HG03575 (cell line): ENCODE data around the gene ANKRD28.
"Not testable (repeated sequence)": the region's sequence is repeated elsewhere in the genome, so short reads cannot be mapped to it uniquely, and the experiment has no call there.

Source experiments
- ATAC-seq: cut with Tn5 transposase; IDR thresholded peaks from one replicate; pipeline ENCODE4 v1.9.1; 2021; ENCODE audit not compliant: unreplicated experiment, insufficient number of reproducible peaks, low FRiP score; ENCODE audit errors: extremely low read depth

ANKRD28 gene

DNA sequence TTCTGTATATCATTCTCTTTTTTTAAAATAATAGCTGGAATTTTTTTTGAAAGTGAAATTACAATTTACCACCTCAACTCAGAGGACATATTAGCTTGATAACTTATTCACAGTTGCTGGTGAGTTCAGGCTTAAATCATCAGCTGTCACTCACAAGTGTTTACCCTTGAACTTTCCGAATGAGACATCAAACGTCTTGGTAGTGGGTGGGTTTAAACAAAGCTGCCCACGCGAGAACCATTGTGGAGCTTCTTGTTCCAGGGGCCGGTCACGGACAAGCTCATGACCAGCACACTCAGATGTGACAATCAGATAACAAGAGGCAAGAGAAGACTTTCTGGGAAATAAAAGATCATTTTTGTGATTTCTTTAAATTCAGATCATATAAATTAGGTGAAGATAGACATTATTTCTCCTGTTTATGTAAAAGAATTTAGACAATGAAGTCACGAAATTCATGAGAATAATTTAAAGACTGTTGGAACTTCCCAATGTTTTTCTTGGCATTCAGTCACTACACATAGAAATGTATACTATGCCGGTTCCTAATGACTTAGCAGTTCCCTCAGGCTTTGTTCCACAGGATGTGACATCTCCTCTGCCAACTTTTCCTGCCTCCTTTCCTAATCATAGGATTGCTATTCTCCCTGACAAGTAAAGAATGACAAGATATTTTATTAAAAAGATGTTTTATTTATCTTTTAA, 167.0 kb downstream of the ANKRD28 start:
- ATAC-seq: no peak

DNA sequence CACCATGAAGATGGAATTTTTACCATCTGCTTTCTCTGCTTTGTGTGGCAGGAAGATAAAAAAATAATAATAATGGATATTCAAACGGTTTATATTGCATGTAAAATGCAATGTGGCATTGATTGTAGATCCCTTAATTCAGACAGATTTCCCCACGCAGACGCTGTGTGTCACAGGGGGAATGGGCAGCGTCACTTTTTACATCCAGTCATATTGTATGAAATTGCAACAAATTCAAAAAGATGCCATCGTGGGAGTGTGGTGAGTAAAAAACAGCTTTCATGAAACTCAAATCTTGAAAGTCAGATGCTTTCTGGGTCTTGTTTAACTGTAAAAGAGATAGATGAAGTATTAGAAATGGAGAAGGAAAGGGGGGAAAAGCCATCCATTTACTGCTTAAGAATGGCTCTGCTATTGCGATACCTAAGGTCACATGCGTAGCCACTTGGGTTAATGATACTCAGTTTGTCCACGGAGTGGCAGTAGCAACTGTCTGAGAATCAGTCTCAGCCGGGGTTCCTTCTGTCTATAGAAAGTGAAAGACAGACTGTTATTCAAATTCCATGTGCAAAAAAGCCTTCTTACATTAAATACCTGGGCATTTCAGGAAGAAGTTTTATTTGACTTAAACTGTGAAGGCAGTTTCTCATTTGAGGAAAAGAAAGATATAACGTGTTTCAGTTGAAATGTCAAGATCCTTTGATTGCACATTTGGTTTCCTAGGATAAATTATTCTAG, 167.8 kb downstream of the ANKRD28 start:
- peak; percentile 76 for ATAC-seq

DNA sequence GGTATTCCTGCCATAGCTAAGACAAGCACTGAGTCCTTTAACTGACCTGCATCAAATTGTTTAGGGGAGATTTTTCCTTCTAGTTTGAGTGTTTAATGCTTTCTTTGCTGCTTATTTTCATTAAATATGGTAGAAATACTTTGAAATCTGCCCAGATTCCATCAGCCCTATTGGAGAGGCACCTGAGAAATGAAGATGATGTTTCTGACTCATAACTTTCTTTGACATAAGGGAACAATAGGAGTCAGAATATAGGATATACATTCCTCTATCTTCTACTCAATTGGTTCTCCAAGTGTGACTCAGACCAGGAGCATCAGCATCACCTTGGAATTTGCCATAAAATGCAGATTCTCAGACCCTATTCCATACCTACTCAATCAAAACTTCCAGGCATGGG, 168.8 kb downstream of the ANKRD28 start:
- ATAC-seq: no peak

DNA sequence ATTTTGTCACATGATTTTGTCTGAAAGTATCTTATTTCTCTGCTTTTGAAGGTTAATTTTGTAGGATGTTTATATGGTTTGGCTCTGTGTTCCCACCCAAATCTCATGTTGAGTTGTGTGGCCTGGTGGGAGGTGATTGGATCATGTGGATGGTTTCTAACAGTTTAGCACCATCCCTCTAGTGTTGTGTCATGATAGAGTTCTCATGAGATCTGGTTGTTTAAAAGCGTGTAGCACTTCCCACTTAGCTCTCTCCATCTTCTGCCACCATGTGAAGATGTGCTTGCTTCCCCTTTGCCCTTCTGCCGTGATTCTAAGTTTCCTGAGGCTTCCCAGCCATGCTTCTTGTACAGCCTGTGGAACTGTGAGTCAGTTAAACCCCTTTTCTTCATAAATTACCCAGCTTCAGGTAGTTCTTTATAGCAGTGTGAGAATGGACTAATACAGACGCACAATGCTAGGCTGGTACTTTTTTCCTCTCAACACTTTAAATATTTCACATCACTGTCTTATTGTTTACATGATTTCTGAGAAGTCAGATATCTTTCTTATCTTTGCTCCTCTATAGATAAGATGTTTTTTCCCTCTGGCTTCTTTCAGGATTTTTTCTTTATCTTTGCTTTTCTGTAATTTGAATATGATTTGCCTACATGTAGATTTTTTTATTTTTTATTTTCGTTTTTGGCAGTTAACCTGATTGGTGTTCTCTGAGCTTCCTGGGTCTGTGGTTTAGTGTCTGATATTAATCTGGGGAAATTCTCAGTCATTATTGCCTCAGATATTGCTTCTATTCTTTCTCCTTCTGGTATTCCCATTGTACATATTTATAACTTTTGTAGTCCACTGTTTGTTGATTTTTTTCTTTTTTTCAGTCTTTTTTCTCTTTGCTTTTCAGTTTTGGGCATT, 174.0 kb downstream of the ANKRD28 start:
- ATAC-seq: no peak

DNA sequence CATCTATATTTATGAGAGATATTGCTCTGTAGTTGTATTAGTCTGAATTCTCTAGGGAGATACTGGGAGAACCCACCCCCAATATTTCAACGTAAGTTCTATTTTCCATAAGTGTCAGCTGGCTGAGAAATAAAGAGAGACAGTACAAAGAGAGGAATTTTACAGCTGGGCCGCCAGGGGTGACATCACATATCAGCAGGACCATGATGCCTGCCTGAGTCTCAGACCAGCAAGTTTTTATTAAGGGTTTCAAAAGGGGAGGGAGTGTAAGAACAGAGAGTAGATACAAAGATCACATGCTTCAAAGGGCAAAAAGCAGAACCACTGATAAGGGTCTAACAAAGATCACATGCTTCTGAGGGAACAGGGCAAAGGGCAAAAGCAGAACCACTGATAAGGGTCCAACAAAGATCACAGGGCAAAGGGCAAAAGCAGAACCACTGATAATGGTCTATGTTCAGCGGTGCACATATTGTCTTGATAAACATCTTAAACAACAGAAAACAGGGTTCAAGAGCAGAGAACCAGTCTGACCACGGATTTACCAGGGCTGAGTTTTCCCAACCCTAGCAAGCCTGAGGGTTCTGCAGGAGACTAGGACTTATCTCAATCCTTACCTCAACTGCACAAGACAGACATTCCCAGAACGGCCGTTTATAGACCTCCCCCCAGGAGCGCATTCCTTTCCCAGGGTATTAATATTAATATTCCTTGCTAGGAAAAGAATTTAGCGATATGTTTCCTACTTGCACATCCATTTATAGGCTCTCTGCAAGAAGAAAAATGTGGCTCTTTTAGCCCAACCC, 177.9 kb downstream of the ANKRD28 start:
- ATAC-seq: not testable (repeated sequence)
